WI38 (cell line): ENCODE data around the gene MCAM.

Experiments used
- H3K4me3 ChIP-seq: 2 replicates; pipeline ENCODE4 v1.5.1; 2011; ENCODE audit warnings: low read depth, mild to moderate bottlenecking, control low read depth, low read length
- TF ChIP-seq, protein P1 (sequence below): IDR thresholded peaks from 2 replicates; pipeline ENCODE4 v1.5.1; 2012; ENCODE audit warnings: low read depth, mild to moderate bottlenecking, control low read depth, low read length

Gene MCAM

GRCh38 chr11:119344291-119345010 is 27.5 kb upstream of the MCAM start:
- no peak overlapping the region for H3K4me3 ChIP-seq

DNA sequence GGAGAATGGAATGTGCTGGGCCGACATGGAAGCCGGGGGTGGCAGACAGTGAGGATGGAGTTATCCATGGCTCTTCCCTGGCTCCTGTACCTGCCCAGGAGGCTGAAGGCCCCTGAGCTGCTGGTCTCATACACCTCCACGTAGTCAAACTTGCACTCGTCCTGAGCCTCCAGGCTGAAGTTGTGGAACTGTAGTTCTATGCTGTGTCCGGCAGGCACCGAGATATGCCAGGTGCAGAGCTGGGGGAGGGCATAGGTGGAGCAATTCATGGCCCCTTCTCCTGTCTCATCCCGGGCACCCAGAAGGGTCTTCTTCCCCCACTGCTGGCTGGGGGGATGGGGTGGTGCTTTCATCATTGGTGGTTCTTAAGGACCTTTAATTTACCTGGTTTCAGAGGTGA is 26.8 kb upstream of the MCAM start:
- H3K4me3 ChIP-seq = no peak overlapping the region
- TF ChIP-seq, protein P1, sequence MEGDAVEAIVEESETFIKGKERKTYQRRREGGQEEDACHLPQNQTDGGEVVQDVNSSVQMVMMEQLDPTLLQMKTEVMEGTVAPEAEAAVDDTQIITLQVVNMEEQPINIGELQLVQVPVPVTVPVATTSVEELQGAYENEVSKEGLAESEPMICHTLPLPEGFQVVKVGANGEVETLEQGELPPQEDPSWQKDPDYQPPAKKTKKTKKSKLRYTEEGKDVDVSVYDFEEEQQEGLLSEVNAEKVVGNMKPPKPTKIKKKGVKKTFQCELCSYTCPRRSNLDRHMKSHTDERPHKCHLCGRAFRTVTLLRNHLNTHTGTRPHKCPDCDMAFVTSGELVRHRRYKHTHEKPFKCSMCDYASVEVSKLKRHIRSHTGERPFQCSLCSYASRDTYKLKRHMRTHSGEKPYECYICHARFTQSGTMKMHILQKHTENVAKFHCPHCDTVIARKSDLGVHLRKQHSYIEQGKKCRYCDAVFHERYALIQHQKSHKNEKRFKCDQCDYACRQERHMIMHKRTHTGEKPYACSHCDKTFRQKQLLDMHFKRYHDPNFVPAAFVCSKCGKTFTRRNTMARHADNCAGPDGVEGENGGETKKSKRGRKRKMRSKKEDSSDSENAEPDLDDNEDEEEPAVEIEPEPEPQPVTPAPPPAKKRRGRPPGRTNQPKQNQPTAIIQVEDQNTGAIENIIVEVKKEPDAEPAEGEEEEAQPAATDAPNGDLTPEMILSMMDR = no peak

More at GRCh38 chr11:119344291-119345010, 27.5 kb upstream of the MCAM start:
- TF ChIP-seq, protein P1 = no peak

- H3K4me3 ChIP-seq = no peak overlapping the region
- TF ChIP-seq, protein P1 = no peak
These were observed 25.6 kb upstream of the MCAM start for GRCh38 chr11:119342362-119343130.

DNA sequence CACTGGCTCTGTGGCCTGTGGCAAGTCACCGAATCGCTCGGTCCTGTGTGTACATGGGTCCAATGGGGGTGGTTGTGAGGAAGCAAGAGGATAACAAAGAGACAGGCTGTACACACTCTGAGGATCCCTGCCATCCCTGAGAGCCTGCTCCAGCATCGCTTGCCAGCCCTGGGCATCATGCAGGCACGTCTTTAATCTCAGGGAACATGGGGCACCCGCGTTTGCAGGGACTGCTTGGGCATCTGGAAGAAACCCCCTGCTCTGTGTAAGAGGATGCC is 25.0 kb upstream of the MCAM start:
- TF ChIP-seq, protein P1 = no peak
- no peak overlapping the region for H3K4me3 ChIP-seq

- H3K4me3 ChIP-seq = peak overlapping the region; percentile 64
- TF ChIP-seq, protein P1 = no peak
These were observed 24.5 kb upstream of the MCAM start for GRCh38 chr11:119341222-119342022.

DNA sequence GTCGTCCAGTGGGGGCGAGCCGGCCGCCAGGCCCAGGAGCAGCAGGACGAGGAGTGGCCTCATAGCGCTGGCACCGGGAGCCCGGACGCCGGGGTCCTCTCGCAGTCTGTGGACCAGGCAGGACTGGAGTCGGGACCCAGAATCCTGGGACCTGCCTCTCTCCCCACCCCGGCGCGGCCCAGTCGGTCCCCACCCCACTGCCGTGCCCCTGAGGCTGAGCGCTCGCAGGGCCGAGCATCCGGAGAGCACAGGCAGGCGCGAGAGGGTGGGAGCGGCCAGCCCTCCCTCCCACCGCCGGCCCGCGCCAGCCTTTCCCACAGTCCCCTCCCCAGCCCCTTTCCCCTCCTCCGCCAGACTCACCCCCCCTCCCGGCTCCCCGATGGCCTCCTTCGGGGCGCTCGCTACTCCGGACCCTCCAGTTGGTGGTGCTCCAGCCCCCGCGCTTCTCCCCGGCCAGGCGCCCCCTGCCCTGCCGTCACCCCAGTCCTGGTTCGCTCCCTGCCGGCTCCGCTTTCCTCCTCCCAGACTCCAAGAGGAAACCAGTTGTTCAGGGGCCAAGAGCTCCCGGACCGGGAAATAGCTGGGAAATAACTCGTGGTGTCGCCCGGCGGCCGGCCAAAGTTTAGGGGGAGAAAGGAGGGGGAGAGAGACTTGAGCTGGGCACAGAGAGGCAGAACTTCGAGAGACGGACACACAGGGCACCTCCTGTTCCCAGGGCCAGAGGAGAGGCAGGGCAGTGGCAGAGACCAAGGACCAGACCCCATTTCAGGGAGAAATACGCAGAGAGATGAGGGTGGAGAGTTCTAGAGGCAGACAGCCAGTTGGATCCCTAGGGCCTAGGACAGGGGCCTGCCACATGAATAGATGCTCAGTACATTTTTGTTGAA is 23.6 kb upstream of the MCAM start, which contains the start of gene C1QTNF5:
C1QTNF5 (minus strand) TSS at position 549 of the 887 bp plus-strand sequence; CDS start at position 63, 486 bp downstream.
- TF ChIP-seq, protein P1 = no peak
- H3K4me3 ChIP-seq = peak within 1 kb of the TSS; percentile 64
